Keratinocyte (primary cell): Measurements from ENCODE around the gene VCY1B. TPM values are rescaled to one million over a fixed set of nuclear protein-coding genes. Genes with fewer than 3 reads are reported as not detected.

Experiments
- DNase-seq: peaks from one replicate; pipeline ENCODE4 v3.0.0-alpha.2; 2011; ENCODE audit warnings: low read depth, missing footprints, low spot score
- FAIRE-seq: peaks from 2 replicates; lab custom pipeline; 2011; peaks lifted over from hg19 to GRCh38; lab: Jason Lieb, UNC
- H2AFZ ChIP-seq: 2 replicates; pipeline ENCODE4 v1.6.0; 2012; ENCODE audit warnings: low read length, control low read depth, inconsistent platforms; ENCODE audit not compliant: control insufficient read depth
- H3K27ac ChIP-seq: 2 replicates; pipeline ENCODE4 v1.5.1; 2011; ENCODE audit warnings: low read length; ENCODE audit not compliant: control insufficient read depth, insufficient read depth
- H3K27me3 ChIP-seq: 3 replicates; pipeline ENCODE4 v1.6.0; 2011; ENCODE audit warnings: low read length; ENCODE audit not compliant: control insufficient read depth, insufficient read depth; ENCODE audit errors: extremely low read depth
- H3K36me3 ChIP-seq, 2 experiments: 2 replicates in 1 of 2; 3 replicates in 1 of 2; pipeline ENCODE4 v1.5.1; 2011; ENCODE audit warnings: low read length in 2 of 2, mild to moderate bottlenecking in 1 of 2; ENCODE audit not compliant: control insufficient read depth in 2 of 2, insufficient read depth in 2 of 2; ENCODE audit errors: extremely low read depth in 1 of 2
- H3K4me1 ChIP-seq: 3 replicates; pipeline ENCODE4 v1.5.1; 2011; ENCODE audit warnings: low read length; ENCODE audit not compliant: control insufficient read depth, insufficient read depth; ENCODE audit errors: extremely low read depth
- H3K4me2 ChIP-seq: 3 replicates; pipeline ENCODE4 v1.6.0; 2011; ENCODE audit warnings: low read depth, low read length; ENCODE audit not compliant: control insufficient read depth, insufficient read depth; ENCODE audit errors: extremely low read depth
- H3K4me3 ChIP-seq, 3 experiments: fragments of 200-600 bp in 1 of 3; sonication (generic) in 1 of 3; 2 replicates in 2 of 3; 3 replicates in 1 of 3; pipeline ENCODE4 v1.5.1; 2011 to 2016; ENCODE audit warnings: low read length in 3 of 3, mild to moderate bottlenecking in 3 of 3, control low read depth in 2 of 3, inconsistent platforms in 1 of 3, low read depth in 1 of 3, mixed read lengths in 1 of 3, mixed run types in 1 of 3, moderate library complexity in 1 of 3; ENCODE audit not compliant: control insufficient read depth in 2 of 3, insufficient read depth in 2 of 3; ENCODE audit errors: extremely low read depth in 1 of 3
- H3K79me2 ChIP-seq: 2 replicates; pipeline ENCODE4 v1.6.0; 2012; ENCODE audit warnings: low read length; ENCODE audit not compliant: control insufficient read depth, insufficient read depth
- H3K9ac ChIP-seq: 3 replicates; pipeline ENCODE4 v1.6.0; 2011; ENCODE audit warnings: low read length; ENCODE audit not compliant: control insufficient read depth, insufficient read depth; ENCODE audit errors: extremely low read depth
- H3K9me1 ChIP-seq: 3 replicates; pipeline ENCODE4 v1.6.0; 2011; ENCODE audit warnings: low read length; ENCODE audit not compliant: control insufficient read depth, insufficient read depth; ENCODE audit errors: extremely low read depth
- H3K9me3 ChIP-seq: 2 replicates; pipeline ENCODE4 v1.5.1; 2012; ENCODE audit warnings: low read depth, low read length; ENCODE audit not compliant: control insufficient read depth
- H4K20me1 ChIP-seq: 3 replicates; pipeline ENCODE4 v1.6.0; 2011; ENCODE audit warnings: low read length; ENCODE audit not compliant: control insufficient read depth, insufficient read depth; ENCODE audit errors: extremely low read depth
- CTCF ChIP-seq, 3 experiments: IDR thresholded peaks in 1 of 3; conservative IDR thresholded peaks in 1 of 3; optimal IDR thresholded peaks in 1 of 3; 2 replicates in 2 of 3; 3 replicates in 1 of 3; pipeline versions ENCODE3 to v1.5.1; 2011; ENCODE audit warnings: low read length in 3 of 3, mild to moderate bottlenecking in 3 of 3, moderate library complexity in 2 of 3, control low read depth in 1 of 3, inconsistent platforms in 1 of 3; ENCODE audit not compliant: insufficient read depth in 2 of 3; ENCODE audit errors: extremely low read depth in 1 of 3
- EZH2 ChIP-seq: IDR thresholded peaks from one replicate; pipeline ENCODE4 v1.6.1; 2012; ENCODE audit warnings: inconsistent platforms, mild to moderate bottlenecking, low read length, moderate library complexity
- dilution Hi-C: fragments of 300-500 bp; cut with MboI; formaldehyde crosslinking; loops from one replicate; pipeline ENCODE4 v1.7.0; 2020; ENCODE audit warnings: low sequenced_read_pairs; ENCODE audit not compliant: extremely low pct_ligation_motif_present
- polyA plus RNA-seq, 5 experiments: library from polyadenylated mRNA; depleted of rRNA in 3 of 5; stranded (reverse) in 3 of 5; stranded (forward) in 1 of 5; unstranded in 1 of 5; fragments of >200 nt; gene quantifications; 1 replicate in 1 of 5; 2 replicates in 3 of 5; 3 replicates in 1 of 5; pipeline versions ENCODE4 v1.2.1 to v1.2.3, GENCODE V29; 2011 to 2012; ENCODE audit warnings: missing spikeins in 2 of 5, low read depth in 1 of 5, low replicate concordance in 1 of 5

Gene VCY1B
- polyA plus RNA-seq, 1 donor (not counting 4 experiments of a cell fraction or from before 2014, with no cell fraction given), result not detected

- dilution Hi-C loops, result no loop called here
- Histone ChIP-seq H2AFZ (no peak overlapping the region), H3K9ac (no peak overlapping the region), H3K9me1 (no peaks in the 10 kb centered on the region), H3K9me3 (no peaks in the 10 kb centered on the region), H3K79me2 (no peaks in the 10 kb centered on the region), H3K4me1 (no peaks in the 10 kb centered on the region), H3K27me3 (no peaks in the 10 kb centered on the region), H3K4me2 (no peak overlapping the region), H4K20me1 (no peaks in the 10 kb centered on the region), H3K27ac (no peak overlapping the region), H3K36me3 (no peaks in the 10 kb centered on the region), H3K4me3 (no peak overlapping the region)
- DNase-seq (no peak), FAIRE-seq (no peak)
- no peak for TF ChIP-seq EZH2
- TF ChIP-seq CTCF (optimal IDR thresholded peaks at IDR 0.05 in 1 of 3, IDR thresholded peaks at IDR 0.05 in 1 of 3, conservative IDR thresholded peaks at IDR 0.05 in 1 of 3; ENCODE audit: extremely low read depth in 1 of 3, insufficient read depth in 2 of 3, low read length in 3 of 3), result no peak
These were observed 29.9 kb downstream of the VCY1B start for GRCh38 chrY:14085877-14086276.

Other genes starting within 250 kb of the VCY1B start
- gene VCY, start 69.8 kb upstream of the VCY1B start, polyA plus RNA-seq, result not detected in 3 replicates